ENCODE data around the gene ZNF507. TPM values are rescaled to one million over a fixed set of nuclear protein-coding genes. Genes with fewer than 3 reads are reported as not detected.

Gene ZNF507
- total and polyA plus RNA-seq, 5 donors from 2014 or later: 5.6 to 32.1 (median 6.1) TPM

GRCh38 chr19:32352241-32352630, 6.8 kb downstream of the ZNF507 start:
- H3K36me3 ChIP-seq (ENCODE audit: control insufficient read depth, insufficient read depth, low read length): peaks cover 65% of the 10 kb centered on the region
- H3K4me1 Mint-ChIP-seq: peaks cover 49 to 95% (median 65%) of the 10 kb centered on the region in 4 donors
- peaks cover 0 to 2% (median 0%) of the 10 kb centered on the region in 7 donors for H3K9me3 Mint-ChIP-seq
- no peak for ATAC-seq (ENCODE audit: low read depth in 2 of 2)
- H3K36me3 Mint-ChIP-seq: peaks cover 58% of the 10 kb centered on the region
- H3K27ac Mint-ChIP-seq: no peak overlapping the region
- no peak overlapping the region for H3K4me3 ChIP-seq (ENCODE audit: low read depth, low read length)
- DNase-seq: no peak
- no peaks in the 10 kb centered on the region for H3K9me3 ChIP-seq (ENCODE audit: control insufficient read depth in 2 of 2, low read length in 2 of 2)
- peak overlapping the region in 1 of 4 donors; percentile 61 for H3K4me3 Mint-ChIP-seq
- no peaks in the 10 kb centered on the region for H3K27me3 Mint-ChIP-seq
- no peak overlapping the region for H3K27ac ChIP-seq (ENCODE audit: insufficient read depth, low read length, poor library complexity, severe bottlenecking)
- peaks cover 37% of the 10 kb centered on the region for H3K4me1 ChIP-seq (ENCODE audit: control insufficient read depth, insufficient read depth, low read length, poor library complexity, severe bottlenecking)
- H3K27me3 ChIP-seq (ENCODE audit: control insufficient read depth, insufficient read depth, low read length): no peaks in the 10 kb centered on the region

- DNase-seq (no peak), ATAC-seq (ENCODE audit: low read depth in 2 of 2) (no peak)
- H3K4me1 Mint-ChIP-seq: peaks cover 37 to 82% (median 57%) of the 10 kb centered on the region in 4 donors
- Histone ChIP-seq H3K27me3 (ENCODE audit: control insufficient read depth, insufficient read depth, low read length) (no peaks in the 10 kb centered on the region), H3K4me1 (ENCODE audit: control insufficient read depth, insufficient read depth, low read length, poor library complexity, severe bottlenecking) (peaks cover 18% of the 10 kb centered on the region), H3K9me3 (ENCODE audit: control insufficient read depth in 2 of 2, low read length in 2 of 2) (no peaks in the 10 kb centered on the region), H3K27ac (ENCODE audit: insufficient read depth, low read length, poor library complexity, severe bottlenecking) (no peak overlapping the region), H3K36me3 (ENCODE audit: control insufficient read depth, insufficient read depth, low read length) (peaks cover 69% of the 10 kb centered on the region), H3K4me3 (ENCODE audit: low read depth, low read length) (no peak overlapping the region)
- no peak overlapping the region for H3K27ac Mint-ChIP-seq
- peak overlapping the region in 1 of 4 donors; percentile 8 for H3K4me3 Mint-ChIP-seq
- H3K9me3 Mint-ChIP-seq: peaks cover 0 to 2% (median 0%) of the 10 kb centered on the region in 7 donors
- peaks cover 58% of the 10 kb centered on the region for H3K36me3 Mint-ChIP-seq
- no peaks in the 10 kb centered on the region for H3K27me3 Mint-ChIP-seq
These were observed 8.9 kb downstream of the ZNF507 start for GRCh38 chr19:32354345-32354744.

- DNase-seq (no peak), ATAC-seq (ENCODE audit: low read depth in 2 of 2) (no peak)
- Histone ChIP-seq H3K9me3 (ENCODE audit: control insufficient read depth in 2 of 2, low read length in 2 of 2) (no peaks in the 10 kb centered on the region), H3K4me3 (ENCODE audit: low read depth, low read length) (no peak overlapping the region), H3K36me3 (ENCODE audit: control insufficient read depth, insufficient read depth, low read length) (peaks cover 76% of the 10 kb centered on the region), H3K4me1 (ENCODE audit: control insufficient read depth, insufficient read depth, low read length, poor library complexity, severe bottlenecking) (peaks cover 14% of the 10 kb centered on the region), H3K27me3 (ENCODE audit: control insufficient read depth, insufficient read depth, low read length) (no peaks in the 10 kb centered on the region), H3K27ac (ENCODE audit: insufficient read depth, low read length, poor library complexity, severe bottlenecking) (no peak overlapping the region)
- Mint-ChIP-seq H3K9me3 (peaks cover 0 to 2% (median 0%) of the 10 kb centered on the region in 7 donors), H3K27ac (peak overlapping the region in 2 of 3 donors; percentile 14 to 26), H3K27me3 (no peaks in the 10 kb centered on the region), H3K36me3 (peaks cover 53% of the 10 kb centered on the region), H3K4me3 (peak overlapping the region in 2 of 4 donors; percentile 8 to 42), H3K4me1 (peaks cover 27 to 80% (median 57%) of the 10 kb centered on the region in 4 donors)
These were observed 9.9 kb downstream of the ZNF507 start for GRCh38 chr19:32355309-32355708.

- Histone ChIP-seq H3K4me3 (ENCODE audit: low read depth, low read length) (no peak overlapping the region), H3K9me3 (ENCODE audit: control insufficient read depth in 2 of 2, low read length in 2 of 2) (no peaks in the 10 kb centered on the region), H3K4me1 (ENCODE audit: control insufficient read depth, insufficient read depth, low read length, poor library complexity, severe bottlenecking) (no peaks in the 10 kb centered on the region), H3K27ac (ENCODE audit: insufficient read depth, low read length, poor library complexity, severe bottlenecking) (no peak overlapping the region), H3K27me3 (ENCODE audit: control insufficient read depth, insufficient read depth, low read length) (no peaks in the 10 kb centered on the region), H3K36me3 (ENCODE audit: control insufficient read depth, insufficient read depth, low read length) (peaks cover 94% of the 10 kb centered on the region)
- ATAC-seq (ENCODE audit: low read depth in 2 of 2) (no peak), DNase-seq (no peak)
- Mint-ChIP-seq H3K27me3 (no peaks in the 10 kb centered on the region), H3K27ac (no peak overlapping the region), H3K9me3 (peaks cover 0 to 2% (median 0%) of the 10 kb centered on the region in 7 donors), H3K4me1 (peaks cover 5 to 71% (median 44%) of the 10 kb centered on the region in 4 donors), H3K36me3 (peaks cover 62% of the 10 kb centered on the region), H3K4me3 (no peak overlapping the region)
These were observed 12.3 kb downstream of the ZNF507 start for GRCh38 chr19:32357720-32358119.

- Histone ChIP-seq H3K4me1 (ENCODE audit: control insufficient read depth, insufficient read depth, low read length, poor library complexity, severe bottlenecking) (no peaks in the 10 kb centered on the region), H3K4me3 (ENCODE audit: low read depth, low read length) (no peak overlapping the region), H3K36me3 (ENCODE audit: control insufficient read depth, insufficient read depth, low read length) (peaks cover 93% of the 10 kb centered on the region), H3K27me3 (ENCODE audit: control insufficient read depth, insufficient read depth, low read length) (no peaks in the 10 kb centered on the region), H3K9me3 (ENCODE audit: control insufficient read depth in 2 of 2, low read length in 2 of 2) (no peaks in the 10 kb centered on the region), H3K27ac (ENCODE audit: insufficient read depth, low read length, poor library complexity, severe bottlenecking) (no peak overlapping the region)
- peaks cover 5 to 71% (median 44%) of the 10 kb centered on the region in 4 donors for H3K4me1 Mint-ChIP-seq
- no peaks in the 10 kb centered on the region for H3K27me3 Mint-ChIP-seq
- DNase-seq: no peak
- H3K36me3 Mint-ChIP-seq: peaks cover 60% of the 10 kb centered on the region
- H3K4me3 Mint-ChIP-seq: peak overlapping the region in 1 of 4 donors; percentile 16
- no peak for ATAC-seq (ENCODE audit: low read depth in 2 of 2)
- H3K9me3 Mint-ChIP-seq: peaks cover 0 to 2% (median 0%) of the 10 kb centered on the region in 7 donors
- H3K27ac Mint-ChIP-seq: no peak overlapping the region
These were observed 12.9 kb downstream of the ZNF507 start for GRCh38 chr19:32358321-32358720.

- H3K27ac Mint-ChIP-seq: no peak overlapping the region
- ATAC-seq (ENCODE audit: low read depth in 2 of 2): no peak
- no peaks in the 10 kb centered on the region for H3K9me3 Mint-ChIP-seq
- H3K27me3 Mint-ChIP-seq: no peaks in the 10 kb centered on the region
- Histone ChIP-seq H3K27me3 (ENCODE audit: control insufficient read depth, insufficient read depth, low read length) (no peaks in the 10 kb centered on the region), H3K9me3 (ENCODE audit: control insufficient read depth in 2 of 2, low read length in 2 of 2) (no peaks in the 10 kb centered on the region), H3K4me1 (ENCODE audit: control insufficient read depth, insufficient read depth, low read length, poor library complexity, severe bottlenecking) (no peaks in the 10 kb centered on the region), H3K4me3 (ENCODE audit: low read depth, low read length) (no peak overlapping the region), H3K36me3 (ENCODE audit: control insufficient read depth, insufficient read depth, low read length) (peaks cover 90% of the 10 kb centered on the region), H3K27ac (ENCODE audit: insufficient read depth, low read length, poor library complexity, severe bottlenecking) (no peak overlapping the region)
- DNase-seq: no peak
- peaks cover 5 to 69% (median 42%) of the 10 kb centered on the region in 4 donors for H3K4me1 Mint-ChIP-seq
- H3K36me3 Mint-ChIP-seq: peaks cover 62% of the 10 kb centered on the region
- no peak overlapping the region for H3K4me3 Mint-ChIP-seq
These were observed 14.2 kb downstream of the ZNF507 start for GRCh38 chr19:32359581-32359980.

- ATAC-seq (ENCODE audit: low read depth in 2 of 2) (no peak), DNase-seq (no peak)
- Mint-ChIP-seq H3K4me3 (peak overlapping the region in 1 of 4 donors; percentile 31), H3K27ac (peak overlapping the region in 1 of 3 donors; percentile 43), H3K4me1 (peaks cover 10 to 69% (median 36%) of the 10 kb centered on the region in 4 donors), H3K9me3 (no peaks in the 10 kb centered on the region), H3K27me3 (no peaks in the 10 kb centered on the region), H3K36me3 (peaks cover 68% of the 10 kb centered on the region)
- Histone ChIP-seq H3K27me3 (ENCODE audit: control insufficient read depth, insufficient read depth, low read length) (no peaks in the 10 kb centered on the region), H3K4me3 (ENCODE audit: low read depth, low read length) (no peak overlapping the region), H3K36me3 (ENCODE audit: control insufficient read depth, insufficient read depth, low read length) (peaks cover 83% of the 10 kb centered on the region), H3K27ac (ENCODE audit: insufficient read depth, low read length, poor library complexity, severe bottlenecking) (no peak overlapping the region), H3K4me1 (ENCODE audit: control insufficient read depth, insufficient read depth, low read length, poor library complexity, severe bottlenecking) (no peaks in the 10 kb centered on the region), H3K9me3 (ENCODE audit: control insufficient read depth in 2 of 2, low read length in 2 of 2) (no peaks in the 10 kb centered on the region)
These were observed 16.3 kb downstream of the ZNF507 start for GRCh38 chr19:32361574-32362317.

- H3K27me3 Mint-ChIP-seq: no peaks in the 10 kb centered on the region
- no peak for ATAC-seq (ENCODE audit: low read depth in 2 of 2)
- no peaks in the 10 kb centered on the region for H3K4me1 ChIP-seq (ENCODE audit: control insufficient read depth, insufficient read depth, low read length, poor library complexity, severe bottlenecking)
- H3K27ac Mint-ChIP-seq: no peak overlapping the region
- H3K4me3 Mint-ChIP-seq: no peak overlapping the region
- H3K27me3 ChIP-seq (ENCODE audit: control insufficient read depth, insufficient read depth, low read length): no peaks in the 10 kb centered on the region
- peaks cover 69% of the 10 kb centered on the region for H3K36me3 Mint-ChIP-seq
- H3K4me3 ChIP-seq (ENCODE audit: low read depth, low read length): no peak overlapping the region
- H3K36me3 ChIP-seq (ENCODE audit: control insufficient read depth, insufficient read depth, low read length): peaks cover 82% of the 10 kb centered on the region
- DNase-seq: no peak
- H3K27ac ChIP-seq (ENCODE audit: insufficient read depth, low read length, poor library complexity, severe bottlenecking): no peak overlapping the region
- peaks cover 10 to 71% (median 37%) of the 10 kb centered on the region in 4 donors for H3K4me1 Mint-ChIP-seq
- no peaks in the 10 kb centered on the region for H3K9me3 ChIP-seq (ENCODE audit: control insufficient read depth in 2 of 2, low read length in 2 of 2)
- no peaks in the 10 kb centered on the region for H3K9me3 Mint-ChIP-seq
These were observed 16.9 kb downstream of the ZNF507 start for GRCh38 chr19:32362318-32362691.

Measured in CD4-positive, CD25-positive, alpha-beta regulatory T cell (primary cell).